Activated naive CD8-positive, alpha-beta T cell treated with anti-CD3 and anti-CD28 coated beads for 36 hours (primary cell): ENCODE data around the gene NFATC2. TPM values are rescaled to one million over a fixed set of nuclear protein-coding genes. Genes with fewer than 3 reads are reported as not detected.

Experiments
- DNase-seq: peaks from one replicate; pipeline ENCODE4 v3.0.0; 2021
- H3K27ac Mint-ChIP-seq: one replicate; pipeline ENCODE4 v1.8.0; 2022; ENCODE audit warnings: mild to moderate bottlenecking, moderate library complexity, mixed read lengths
- H3K27me3 Mint-ChIP-seq: one replicate; pipeline ENCODE4 v1.8.0; 2022; ENCODE audit warnings: mild to moderate bottlenecking, mixed read lengths
- H3K36me3 Mint-ChIP-seq: one replicate; pipeline ENCODE4 v1.8.0; 2021; ENCODE audit warnings: mild to moderate bottlenecking, mixed read lengths
- H3K4me1 Mint-ChIP-seq: one replicate; pipeline ENCODE4 v1.8.0; 2021; ENCODE audit warnings: mixed read lengths
- H3K4me3 Mint-ChIP-seq: one replicate; pipeline ENCODE4 v1.8.0; 2022; ENCODE audit warnings: mild to moderate bottlenecking, moderate library complexity, mixed read lengths
- H3K9me3 Mint-ChIP-seq: one replicate; pipeline ENCODE4 v1.8.0; 2022; ENCODE audit warnings: mixed read lengths
- total RNA-seq, 2 experiments: library from RNA; stranded (reverse); gene quantifications; one replicate each; pipeline ENCODE4 v1.2.3, GENCODE V29; 2021

Gene NFATC2
- total RNA-seq, 2 experiments from 2014 or later, result 31.0 to 31.7 TPM

- peaks cover 19% of the 10 kb centered on the region for H3K4me1 Mint-ChIP-seq
- no peak overlapping the region for H3K4me3 Mint-ChIP-seq
- peaks cover 49% of the 10 kb centered on the region for H3K36me3 Mint-ChIP-seq
- peak overlapping the region; percentile 20 for H3K27ac Mint-ChIP-seq
- no peak for DNase-seq
- no peaks in the 10 kb centered on the region for H3K27me3 Mint-ChIP-seq
- H3K9me3 Mint-ChIP-seq, result peaks cover 2% of the 10 kb centered on the region
Measured at GRCh38 chr20:51457533-51457932, 85.0 kb downstream of the NFATC2 start.

GRCh38 chr20:51456511-51457509 is 85.7 kb downstream of the NFATC2 start:
- peak; percentile 33 for DNase-seq
- Mint-ChIP-seq H3K27me3 (no peaks in the 10 kb centered on the region), H3K4me1 (peaks cover 19% of the 10 kb centered on the region), H3K36me3 (peaks cover 53% of the 10 kb centered on the region), H3K9me3 (peaks cover 2% of the 10 kb centered on the region), H3K27ac (peak overlapping the region; percentile 38), H3K4me3 (no peak overlapping the region)

GRCh38 chr20:51454250-51454865 is 88.2 kb downstream of the NFATC2 start:
- Mint-ChIP-seq H3K27ac (no peak overlapping the region), H3K27me3 (no peaks in the 10 kb centered on the region), H3K9me3 (peaks cover 2% of the 10 kb centered on the region), H3K4me3 (no peak overlapping the region), H3K36me3 (peaks cover 44% of the 10 kb centered on the region), H3K4me1 (peaks cover 24% of the 10 kb centered on the region)
- no peak for DNase-seq

- Mint-ChIP-seq H3K36me3 (peaks cover 48% of the 10 kb centered on the region), H3K27ac (peak overlapping the region; percentile 18), H3K4me3 (no peak overlapping the region), H3K9me3 (peaks cover 2% of the 10 kb centered on the region), H3K27me3 (no peaks in the 10 kb centered on the region), H3K4me1 (peaks cover 25% of the 10 kb centered on the region)
- DNase-seq, result no peak
Measured at GRCh38 chr20:51452734-51453365, 89.7 kb downstream of the NFATC2 start.

- no peak overlapping the region for H3K4me3 Mint-ChIP-seq
- peaks cover 25% of the 10 kb centered on the region for H3K4me1 Mint-ChIP-seq
- H3K9me3 Mint-ChIP-seq, result peaks cover 2% of the 10 kb centered on the region
- H3K36me3 Mint-ChIP-seq, result peaks cover 50% of the 10 kb centered on the region
- peak overlapping the region; percentile 18 for H3K27ac Mint-ChIP-seq
- no peak for DNase-seq
- H3K27me3 Mint-ChIP-seq, result no peaks in the 10 kb centered on the region
Measured at GRCh38 chr20:51452091-51452613, 90.4 kb downstream of the NFATC2 start.

GRCh38 chr20:51451484-51451883 is 91.0 kb downstream of the NFATC2 start:
- no peak overlapping the region for H3K27ac Mint-ChIP-seq
- no peak for DNase-seq

GRCh38 chr20:51450984-51451383 is 91.5 kb downstream of the NFATC2 start:
- peaks cover 56% of the 10 kb centered on the region for H3K36me3 Mint-ChIP-seq
- H3K4me1 Mint-ChIP-seq, result peaks cover 29% of the 10 kb centered on the region
- no peak overlapping the region for H3K4me3 Mint-ChIP-seq
- H3K9me3 Mint-ChIP-seq, result peaks cover 2% of the 10 kb centered on the region
- DNase-seq, result no peak
- no peaks in the 10 kb centered on the region for H3K27me3 Mint-ChIP-seq
- no peak overlapping the region for H3K27ac Mint-ChIP-seq

More at GRCh38 chr20:51451484-51451883, 91.0 kb downstream of the NFATC2 start:
- Mint-ChIP-seq H3K4me3 (no peak overlapping the region), H3K4me1 (peaks cover 26% of the 10 kb centered on the region), H3K9me3 (peaks cover 2% of the 10 kb centered on the region), H3K36me3 (peaks cover 53% of the 10 kb centered on the region), H3K27me3 (no peaks in the 10 kb centered on the region)

GRCh38 chr20:51450221-51450712 is 92.3 kb downstream of the NFATC2 start:
- H3K27me3 Mint-ChIP-seq, result no peaks in the 10 kb centered on the region
- H3K9me3 Mint-ChIP-seq, result peaks cover 2% of the 10 kb centered on the region
- no peak overlapping the region for H3K27ac Mint-ChIP-seq
- H3K4me1 Mint-ChIP-seq, result peaks cover 27% of the 10 kb centered on the region
- H3K36me3 Mint-ChIP-seq, result peaks cover 54% of the 10 kb centered on the region
- H3K4me3 Mint-ChIP-seq, result no peak overlapping the region
- DNase-seq, result no peak

- Mint-ChIP-seq H3K36me3 (peaks cover 54% of the 10 kb centered on the region), H3K9me3 (peaks cover 2% of the 10 kb centered on the region), H3K27me3 (no peaks in the 10 kb centered on the region), H3K27ac (no peak overlapping the region), H3K4me3 (no peak overlapping the region), H3K4me1 (peaks cover 27% of the 10 kb centered on the region)
- no peak for DNase-seq
Measured at GRCh38 chr20:51449498-51450220, 92.9 kb downstream of the NFATC2 start.

GRCh38 chr20:51447765-51448148 is 94.8 kb downstream of the NFATC2 start:
- Mint-ChIP-seq H3K36me3 (peaks cover 50% of the 10 kb centered on the region), H3K4me1 (peaks cover 27% of the 10 kb centered on the region), H3K27me3 (no peaks in the 10 kb centered on the region), H3K9me3 (no peaks in the 10 kb centered on the region), H3K4me3 (no peak overlapping the region), H3K27ac (no peak overlapping the region)
- no peak for DNase-seq

- no peak for DNase-seq
- Mint-ChIP-seq H3K4me1 (peaks cover 27% of the 10 kb centered on the region), H3K36me3 (peaks cover 45% of the 10 kb centered on the region), H3K27me3 (no peaks in the 10 kb centered on the region), H3K9me3 (no peaks in the 10 kb centered on the region), H3K4me3 (no peak overlapping the region), H3K27ac (no peak overlapping the region)
Measured at GRCh38 chr20:51447097-51447764, 95.3 kb downstream of the NFATC2 start.

GRCh38 chr20:51446656-51447055 is 95.9 kb downstream of the NFATC2 start:
- no peaks in the 10 kb centered on the region for H3K9me3 Mint-ChIP-seq
- no peak for DNase-seq
- H3K4me3 Mint-ChIP-seq, result no peak overlapping the region
- H3K27me3 Mint-ChIP-seq, result no peaks in the 10 kb centered on the region
- H3K4me1 Mint-ChIP-seq, result peaks cover 27% of the 10 kb centered on the region
- peaks cover 44% of the 10 kb centered on the region for H3K36me3 Mint-ChIP-seq
- peak overlapping the region; percentile 59 for H3K27ac Mint-ChIP-seq

- Mint-ChIP-seq H3K4me1 (peaks cover 23% of the 10 kb centered on the region), H3K4me3 (no peak overlapping the region), H3K9me3 (no peaks in the 10 kb centered on the region), H3K27ac (no peak overlapping the region), H3K27me3 (no peaks in the 10 kb centered on the region), H3K36me3 (peaks cover 41% of the 10 kb centered on the region)
- no peak for DNase-seq
Measured at GRCh38 chr20:51446230-51446629, 96.3 kb downstream of the NFATC2 start.

- H3K9me3 Mint-ChIP-seq, result no peaks in the 10 kb centered on the region
- H3K27ac Mint-ChIP-seq, result no peak overlapping the region
- peaks cover 20% of the 10 kb centered on the region for H3K4me1 Mint-ChIP-seq
- DNase-seq, result no peak
- no peak overlapping the region for H3K4me3 Mint-ChIP-seq
- H3K36me3 Mint-ChIP-seq, result peaks cover 45% of the 10 kb centered on the region
- H3K27me3 Mint-ChIP-seq, result no peaks in the 10 kb centered on the region
Measured at GRCh38 chr20:51445591-51445990, 96.9 kb downstream of the NFATC2 start.
